H1 (cell line): Measurements from ENCODE around the gene CHST8. TPM values are rescaled to one million over a fixed set of nuclear protein-coding genes. Genes with fewer than 3 reads are reported as not detected.
A peak's percentile ranks its signal among the peaks of the same experiment; 100 is the strongest.

Experiments used
- CTCF ChIA-PET: fragments of 300-600 bp; sonication (Branson Sonifier 250); formaldehyde crosslinking; loops from one replicate; lab custom pipeline; 2021; ENCODE audit not compliant: partially characterized antibody; lab: Charles Lee
- POLR2A ChIA-PET: fragments of 300-600 bp; sonication (Branson Sonifier 250); formaldehyde crosslinking; loops from one replicate; lab custom pipeline; 2021; ENCODE audit warnings: inconsistent platforms; ENCODE audit not compliant: partially characterized antibody; lab: Charles Lee
- DNase-seq, 2 experiments: peaks; one replicate each; pipeline versions ENCODE4 v3.0.0 to v3.0.0-alpha.2; 2010 to 2022; ENCODE audit warnings: low spot score in 2 of 2, low read depth in 1 of 2, mixed read lengths in 1 of 2
- FAIRE-seq: peaks from 2 replicates; lab custom pipeline; 2011; peaks lifted over from hg19 to GRCh38; lab: Jason Lieb, UNC
- H2AFZ ChIP-seq: 2 replicates; pipeline ENCODE4 v1.8.1; 2012; ENCODE audit warnings: low read length, inconsistent platforms
- H2AK5ac ChIP-seq: 2 replicates; pipeline ENCODE4 v1.6.1; 2013; ENCODE audit warnings: low read depth, low read length
- H2BK120ac ChIP-seq: replicated peaks from 2 replicates; pipeline ENCODE3; 2013; ENCODE audit warnings: low read depth, low read length, inconsistent platforms
- H2BK12ac ChIP-seq: 2 replicates; pipeline ENCODE4 v1.6.1; 2013; ENCODE audit warnings: low read depth, low read length
- H2BK15ac ChIP-seq: 2 replicates; pipeline ENCODE4 v1.6.1; 2013; ENCODE audit warnings: low read length
- H2BK20ac ChIP-seq: 2 replicates; pipeline ENCODE4 v1.6.1; 2013; ENCODE audit warnings: low read length
- H2BK5ac ChIP-seq: 2 replicates; pipeline ENCODE4 v1.6.1; 2013; ENCODE audit warnings: low read depth, low read length
- H3K14ac ChIP-seq: 2 replicates; pipeline ENCODE4 v1.6.1; 2013; ENCODE audit warnings: inconsistent platforms; ENCODE audit not compliant: insufficient read length
- H3K18ac ChIP-seq: 2 replicates; pipeline ENCODE4 v1.6.1; 2013; ENCODE audit warnings: low read length; ENCODE audit errors: extremely low read depth
- H3K23ac ChIP-seq: 2 replicates; pipeline ENCODE4 v1.6.1; 2013; ENCODE audit warnings: inconsistent platforms; ENCODE audit not compliant: insufficient read length
- H3K23me2 ChIP-seq: 2 replicates; pipeline ENCODE4 v1.6.1; 2013; ENCODE audit warnings: low read depth, low read length
- H3K27ac ChIP-seq: 2 replicates; pipeline ENCODE4 v1.6.1; 2011; ENCODE audit warnings: low read depth, low read length, inconsistent platforms
- H3K27me3 ChIP-seq, 4 experiments: replicated peaks in 1 of 4; 1 replicate in 1 of 4; 2 replicates in 3 of 4; pipeline versions ENCODE4 v1.6.1 to v1.8.1; 2011 to 2013; ENCODE audit warnings: low read length in 3 of 4, mild to moderate bottlenecking in 3 of 4, inconsistent platforms in 2 of 4, mixed read lengths in 2 of 4, moderate library complexity in 1 of 4; ENCODE audit not compliant: control insufficient read depth in 3 of 4, insufficient read depth in 3 of 4; ENCODE audit errors: extremely low read depth in 1 of 4
- H3K36me3 ChIP-seq, 4 experiments: 2 replicates each; pipeline versions ENCODE4 v1.6.1 to v1.8.1; 2011 to 2013; ENCODE audit warnings: mild to moderate bottlenecking in 4 of 4, low read length in 3 of 4, moderate library complexity in 2 of 4, control low read depth in 1 of 4, inconsistent platforms in 1 of 4; ENCODE audit not compliant: insufficient read depth in 4 of 4, control insufficient read depth in 2 of 4
- H3K4ac ChIP-seq: replicated peaks from 2 replicates; pipeline ENCODE3; 2013; ENCODE audit warnings: low read length, low read depth, mixed read lengths, inconsistent platforms; ENCODE audit not compliant: insufficient read length
- H3K4me1 ChIP-seq, 4 experiments: replicated peaks in 1 of 4; 1 replicate in 1 of 4; 2 replicates in 3 of 4; pipeline versions ENCODE4 v1.6.1 to v1.8.1; 2011 to 2013; ENCODE audit warnings: low read length in 3 of 4, inconsistent platforms in 2 of 4, mixed read lengths in 1 of 4; ENCODE audit not compliant: insufficient read depth in 4 of 4, control insufficient read depth in 3 of 4
- H3K4me2 ChIP-seq, 2 experiments: 2 replicates each; pipeline versions ENCODE4 v1.6.1 to v1.8.1; 2011 to 2013; ENCODE audit warnings: low read depth in 2 of 2, low read length in 2 of 2, control low read depth in 1 of 2, inconsistent platforms in 1 of 2, mild to moderate bottlenecking in 1 of 2; ENCODE audit not compliant: insufficient read depth in 1 of 2
- H3K4me3 ChIP-seq, 4 experiments: fragments of 200-600, 300-600 bp in 1 of 4; sonication (generic), shearing (Covaris generic), sonication (Bioruptor Twin) in 1 of 4; 2 replicates each; pipeline versions ENCODE4 v1.5.1 to v1.8.1; 2011 to 2016; ENCODE audit warnings: low read length in 4 of 4, low read depth in 3 of 4, control low read depth in 2 of 4, inconsistent platforms in 2 of 4, mild to moderate bottlenecking in 2 of 4, mixed read lengths in 1 of 4, moderate library complexity in 1 of 4; ENCODE audit not compliant: insufficient read depth in 2 of 4; ENCODE audit errors: extremely low read depth in 1 of 4
- H3K56ac ChIP-seq: replicated peaks from 2 replicates; pipeline ENCODE3; 2013; ENCODE audit warnings: low read depth, mild to moderate bottlenecking, mixed read lengths, low read length, inconsistent platforms; ENCODE audit not compliant: insufficient read length
- H3K79me1 ChIP-seq: 2 replicates; pipeline ENCODE4 v1.6.1; 2013; ENCODE audit warnings: low read depth, low read length, control low read depth
- H3K79me2 ChIP-seq, 2 experiments: 2 replicates each; pipeline versions ENCODE4 v1.6.1 to v1.8.1; 2012 to 2013; ENCODE audit warnings: low read length in 2 of 2, mild to moderate bottlenecking in 2 of 2, inconsistent platforms in 1 of 2; ENCODE audit not compliant: insufficient read depth in 2 of 2, control insufficient read depth in 1 of 2
- H3K9ac ChIP-seq, 4 experiments: replicated peaks in 1 of 4; 1 replicate in 1 of 4; 2 replicates in 3 of 4; pipeline versions ENCODE4 v1.6.1 to v1.8.1; 2011 to 2013; ENCODE audit warnings: low read depth in 3 of 4, low read length in 3 of 4, control low read depth in 2 of 4, mild to moderate bottlenecking in 2 of 4, moderate library complexity in 2 of 4, inconsistent platforms in 1 of 4; ENCODE audit errors: extremely low read depth in 1 of 4
- H3K9me3 ChIP-seq, 2 experiments: 2 replicates each; pipeline versions ENCODE4 v1.6.1 to v1.8.1; 2012 to 2013; ENCODE audit warnings: mild to moderate bottlenecking in 2 of 2, moderate library complexity in 2 of 2, control low read depth in 1 of 2, inconsistent platforms in 1 of 2, low read depth in 1 of 2, low read length in 1 of 2, mixed read lengths in 1 of 2; ENCODE audit not compliant: insufficient read depth in 2 of 2
- H4K20me1 ChIP-seq, 2 experiments: replicated peaks in 1 of 2; 2 replicates each; pipeline versions ENCODE3 to v1.8.1; 2011 to 2013; ENCODE audit warnings: inconsistent platforms in 2 of 2, low read length in 2 of 2, mild to moderate bottlenecking in 1 of 2; ENCODE audit not compliant: insufficient read depth in 2 of 2, control insufficient read depth in 1 of 2
- H4K5ac ChIP-seq: 2 replicates; pipeline ENCODE4 v1.6.1; 2013; ENCODE audit warnings: low read length, low read depth, mixed read lengths, inconsistent platforms; ENCODE audit not compliant: insufficient read length
- H4K8ac ChIP-seq: 2 replicates; pipeline ENCODE4 v1.8.0; 2013; ENCODE audit warnings: mild to moderate bottlenecking, moderate library complexity, low read length, inconsistent platforms; ENCODE audit not compliant: insufficient read depth; ENCODE audit errors: extremely low read depth
- H4K91ac ChIP-seq: replicated peaks from 2 replicates; pipeline ENCODE3; 2013; ENCODE audit warnings: low read length, mixed read lengths, inconsistent platforms; ENCODE audit not compliant: insufficient read length
- BCL11A ChIP-seq, 2 experiments: IDR thresholded peaks; one replicate each; pipeline ENCODE4 v1.6.1; 2011; ENCODE audit warnings: low read depth in 2 of 2, low read length in 2 of 2, mild to moderate bottlenecking in 2 of 2
- CHD1 ChIP-seq: IDR thresholded peaks from 2 replicates; pipeline ENCODE4 v1.6.1; 2012; ENCODE audit warnings: low read depth, low read length, improper control_type of control experiment
- CHD2 ChIP-seq: IDR thresholded peaks from 2 replicates; pipeline ENCODE4 v1.6.1; 2012; ENCODE audit warnings: low read length, improper control_type of control experiment
- CTBP2 ChIP-seq: IDR thresholded peaks from 2 replicates; pipeline ENCODE4 v1.7.0; 2011; ENCODE audit warnings: borderline replicate concordance, mild to moderate bottlenecking, moderate library complexity, mixed read lengths, low read length; ENCODE audit not compliant: insufficient read depth, insufficient read length
- EGR1 ChIP-seq: IDR thresholded peaks from 2 replicates; pipeline ENCODE4 v1.6.1; 2011; ENCODE audit warnings: low read depth, low read length, borderline replicate concordance
- GTF2F1 ChIP-seq: IDR thresholded peaks from 2 replicates; pipeline ENCODE4 v1.6.1; 2012; ENCODE audit warnings: low read depth, low read length, improper control_type of control experiment, borderline replicate concordance
- HDAC6 ChIP-seq: IDR thresholded peaks from one replicate; pipeline ENCODE4 v1.7.1; 2012; ENCODE audit warnings: low read depth, mild to moderate bottlenecking, inconsistent platforms, low read length, moderate library complexity
- MAFK ChIP-seq: IDR thresholded peaks from 2 replicates; pipeline ENCODE4 v1.6.1; 2012; ENCODE audit warnings: low read depth, mild to moderate bottlenecking, improper control_type of control experiment, low read length
- RNF2 ChIP-seq: fragments of 200-900, 300-1000 bp; sonication (generic); IDR thresholded peaks from 2 replicates; pipeline ENCODE4 v1.7.1; 2016; ENCODE audit warnings: borderline replicate concordance, low read depth, mild to moderate bottlenecking, antibody characterized with exemption, low read length; ENCODE audit not compliant: poor library complexity, severe bottlenecking; ENCODE audit errors: missing control alignments
- SP1 ChIP-seq: IDR thresholded peaks from 2 replicates; pipeline ENCODE4 v1.6.1; 2011; ENCODE audit warnings: low read depth, low read length
- TAF1 ChIP-seq: IDR thresholded peaks from 2 replicates; pipeline ENCODE4 v1.6.1; 2011; ENCODE audit warnings: mild to moderate bottlenecking, low read depth, low read length
- TEAD4 ChIP-seq: IDR thresholded peaks from 2 replicates; pipeline ENCODE4 v1.6.1; 2012; ENCODE audit warnings: low read depth, low read length, inconsistent platforms, mixed read lengths
- WGBS, 2 experiments: shearing (Covaris generic) in 1 of 2; methylation state at CpG; one replicate each; pipeline versions ENCODE4 v1.1.6 to v1.1.7; 2013 to 2015; ENCODE audit warnings: low lambda C conversion rate in 2 of 2, mixed read lengths in 2 of 2, inconsistent platforms in 1 of 2, low coverage in 1 of 2, missing lambda C conversion rate in 1 of 2; ENCODE audit not compliant: insufficient replicate concordance in 2 of 2, insufficient coverage in 1 of 2, insufficient read length in 1 of 2; ENCODE audit errors: extremely low coverage in 1 of 2, missing lambda C conversion rate in 1 of 2; 5-methylcytosine and 5-hydroxymethylcytosine counted together
- polyA plus RNA-seq, 7 experiments: library from polyadenylated mRNA; depleted of rRNA in 3 of 7; stranded (reverse) in 5 of 7; unstranded in 2 of 7; fragments of >200 nt in 5 of 7; fragments of 200-250 nt in 2 of 7; gene quantifications; 1 replicate in 5 of 7; 2 replicates in 1 of 7; 4 replicates in 1 of 7; pipeline versions ENCODE4 v1.2.1 to v1.2.3, GENCODE V29; 2011 to 2013; ENCODE audit warnings: missing spikeins in 2 of 7, mixed read lengths in 2 of 7
- total RNA-seq: library from RNA; stranded (reverse); fragmentation: NEBNext Ultra II Directional; extraction: Animal tissue kit (Norgen Biotek cat#: 25700); gene quantifications from 2 replicates; pipeline ENCODE4 v1.2.1, GENCODE V29; 2021

CHST8 gene
- total and polyA plus RNA-seq, 2 of the 8 experiments (the other 6 are each of a cell fraction or from before 2014, with no cell fraction given) = 10.8 to 28.2 TPM

GRCh38 chr19:33627526-33627925 lies 5.8 kb downstream of the CHST8 start:
- POLR2A ChIA-PET = interaction anchor here (0.8 kb wide), 1 partner anchor 46 kb away, joined by 3 read pairs; no protein-coding TSS in a partner anchor
- FAIRE-seq (no peak), DNase-seq (no peak)
- Histone ChIP-seq H3K14ac (no peak overlapping the region), H3K27me3 (peaks cover 3 to 27% (median 20%) of the 10 kb centered on the region in 4 experiments), H2BK15ac (no peak overlapping the region), H3K27ac (no peak overlapping the region), H3K9me3 (no peaks in the 10 kb centered on the region), H4K20me1 (peaks cover 2 to 19% of the 10 kb centered on the region in 2 experiments), H2AK5ac (no peak overlapping the region; the same call in 1 of the 2 replicates), H4K8ac (no peak overlapping the region; the same call in 1 of the 2 replicates), H2BK12ac (no peak overlapping the region), H2AFZ (no peak overlapping the region), H3K23me2 (peaks cover 9% of the 10 kb centered on the region; the same call in 1 of the 2 replicates), H3K4me3 (no peak overlapping the region), H4K5ac (no peak overlapping the region), H3K4me2 (no peak overlapping the region), H2BK120ac (no peak overlapping the region), H3K4me1 (peaks cover 7 to 25% (median 18%) of the 10 kb centered on the region in 4 experiments), H2BK5ac (no peak overlapping the region), H4K91ac (no peak overlapping the region), H3K56ac (no peak overlapping the region), H3K4ac (peak overlapping the region; percentile 91), H3K36me3 (no peaks in the 10 kb centered on the region), H3K9ac (no peak overlapping the region), H3K23ac (no peak overlapping the region), H2BK20ac (0 out of 2 replicates have a peak overlapping the region, but pooled peaks have one; percentile 13), H3K79me2 (peaks cover 0 to 18% of the 10 kb centered on the region in 2 experiments; a peak in 1 of 4 replicates), H3K79me1 (peaks cover 16% of the 10 kb centered on the region), H3K18ac (no peak overlapping the region; the same call in 1 of the 2 replicates)
- TF ChIP-seq CHD2 (no peak), SP1 (no peak), EGR1 (no peak), GTF2F1 (no peak), RNF2 (no peak), TAF1 (no peak), MAFK (no peak), BCL11A (IDR thresholded peaks at IDR 0.05; ENCODE audit: low read depth in 2 of 2, low read length in 2 of 2) (no peak), TEAD4 (no peak), HDAC6 (no peak), CTBP2 (no peak), CHD1 (no peak)
- WGBS, 2 experiments = 86% methylated on average over 5 of the region's 5 CpGs; no CpG with 5 or more reads in 1 of the 2 experiments
- CTCF ChIA-PET = interaction anchor here (0.9 kb wide), 1 partner anchor 211 kb away, joined by 3 read pairs; no protein-coding TSS in a partner anchor
